Heart left ventricle (tissue), 16 donors: Measurements from ENCODE around the gene OR6B1. TPM values are rescaled to one million over a fixed set of nuclear protein-coding genes. Genes with fewer than 3 reads are reported as not detected.

ENCODE experiments used
- ATAC-seq, 4 donors: fragments of 200-7000 bp; cut with Tn5 transposase; one replicate each; pipeline ENCODE4 v1.9.1; 2020 to 2022; ENCODE audit warnings: moderate library complexity in 4 of 4, mild to moderate bottlenecking in 3 of 4, moderate number of reproducible peaks in 1 of 4
- DNase-seq, 5 donors: peaks; one replicate each; pipeline ENCODE4 v3.0.0-alpha.2; 2020
- H3K27ac ChIP-seq, 12 donors: fragments of 200-600 bp; sonication (generic) in 4 of 12; one replicate each; pipeline versions ENCODE4 v1.5.0 to v1.8.0; 2016 to 2022; ENCODE audit warnings: mild to moderate bottlenecking in 2 of 12
- H3K27me3 ChIP-seq, 9 donors: fragments of 200-600 bp; sonication (generic) in 2 of 9; one replicate each; pipeline versions ENCODE4 v1.5.1 to v1.8.0; 2016 to 2022; ENCODE audit warnings: mild to moderate bottlenecking in 3 of 9
- H3K36me3 ChIP-seq, 9 donors: fragments of 200-600 bp; sonication (generic) in 2 of 9; one replicate each; pipeline versions ENCODE4 v1.5.0 to v1.8.0; 2018 to 2022; ENCODE audit warnings: mild to moderate bottlenecking in 2 of 9
- H3K4me1 ChIP-seq, 12 donors: fragments of 200-600 bp; sonication (generic) in 4 of 12; one replicate each; pipeline versions ENCODE4 v1.5.0 to v1.8.0; 2016 to 2022; ENCODE audit warnings: mild to moderate bottlenecking in 3 of 12
- H3K4me3 ChIP-seq, 12 donors: fragments of 200-600 bp; sonication (generic) in 4 of 12; one replicate each; pipeline versions ENCODE4 v1.5.0 to v1.8.0; 2017 to 2022; ENCODE audit warnings: mild to moderate bottlenecking in 9 of 12, moderate library complexity in 4 of 12
- H3K9me3 ChIP-seq, 12 donors: fragments of 200-600 bp; sonication (generic) in 4 of 12; one replicate each; pipeline versions ENCODE4 v1.5.0 to v1.8.0; 2016 to 2022; ENCODE audit warnings: mild to moderate bottlenecking in 1 of 12
- CTCF ChIP-seq, 12 donors: fragments of 200-600 bp; sonication (generic) in 4 of 12; IDR thresholded peaks; one replicate each; pipeline versions ENCODE4 v1.5.0 to v1.8.0; 2018 to 2022; ENCODE audit warnings: antibody characterized with exemption in 12 of 12, mild to moderate bottlenecking in 5 of 12
- POLR2A ChIP-seq, 2 donors: fragments of 450-650 bp; IDR thresholded peaks; one replicate each; pipeline ENCODE4 v1.6.1; 2017; ENCODE audit warnings: antibody characterized with exemption in 2 of 2, mild to moderate bottlenecking in 2 of 2, moderate library complexity in 2 of 2
- WGBS, 4 donors: extraction: QIAGEN DNeasy Blood & Tissue Kit in 2 of 4; methylation state at CpG; one replicate each; pipeline versions ENCODE4 v1.1.5 to v1.1.7; 2013 to 2018; 5-methylcytosine and 5-hydroxymethylcytosine counted together
- intact Hi-C, 10 donors: fragments of 100-400 bp; cut with DNase I; formaldehyde crosslinking; loops; one replicate each; pipeline versions ENCODE4 v1.11.1 to v1.14.2; 2022
- long read RNA-seq, 3 donors: library from polyadenylated mRNA; unstranded; transcript quantifications; one replicate each; pipeline ENCODE4 v2.0.0, GENCODE V29; 2020 to 2021
- polyA plus RNA-seq, 2 donors: library from polyadenylated mRNA; stranded (reverse); fragments of 200-250 nt; gene quantifications; one replicate each; pipeline ENCODE4 v1.2.3, GENCODE V29; 2013
- total RNA-seq, 9 donors: library from RNA; depleted of rRNA in 2 of 9; stranded (reverse); fragments of >200 nt in 2 of 9; fragmentation: NEBNext Ultra II Directional in 3 of 9; extraction: Animal tissue kit (Norgen Biotek cat#: 25700) in 3 of 9; gene quantifications; one replicate each; pipeline versions ENCODE4 v1.1.0 to v1.2.4, GENCODE V29; 2016 to 2023
- donor health status: ischemic (EF 13 %, LVEDD 7.1; RV severe dilation, severe dysfunction).
- donor health status: healthy with polysubstance abuse.
- donor health status: DM: no; HTN: yes; CAD: no.
- donor health status: DM: no; HTN: no; CAD: no.
- donor health status: ischemic (EF 25% LVEDD 6.9; RV normal size, moderate dysfunction).
- donor health status: ischemic (EF 25% LVEDD 5.7; RV mildly dilated, moderate dysfunction).
- donor health status: healthy.
- donor health status: DM: yes; HTN: yes; CAD: no.
- donor health status: ischemic (EF 35%, LVEDD 5.7; RV mildly dilated, moderate dysfunction).
- donor health status: nonischemic (EF 11% LVEDD 7.7; RV severe dilation, severe dysfunction).
- donor health status: DM: yes; HTN: yes; CAD: no.
- donor health status: PGD.
- donor health status: ischemic (EF 29% LVEDD 5.4; RV normal size, mild dysfunction).
- donor health status: nonischemic (EF 23%, LVEDD 6.1; RV moderate dilation, normal function).

Gene OR6B1
- total RNA-seq (not detected), polyA plus RNA-seq (not detected)
- long read RNA-seq, donor 1, result 0 reads
- long read RNA-seq, donor 2, result 0 reads
- long read RNA-seq, donor 3, result 0 reads

GRCh38 chr7:144000020-144000419 lies at the start of gene OR6B1:
Gene OR6B1, plus strand, starts transcription at chr7:144000320. Its CDS starts 3,677 bp downstream, at chr7:144003997.
- H3K9me3 ChIP-seq, result no peaks in the 10 kb centered on the region
- no peak within 1 kb of the TSS for H3K27ac ChIP-seq
- ATAC-seq, result no peak
- no peak for DNase-seq
- WGBS, 4 donors, result 79 to 91% (median 90%) methylated on average over 4 of the region's 4 CpGs
- H3K4me1 ChIP-seq, result no peaks in the 10 kb centered on the region
- TF ChIP-seq CTCF (IDR thresholded peaks at IDR 0.05), result no peak
- no peak for TF ChIP-seq POLR2A (IDR thresholded peaks at IDR 0.05)
- H3K4me3 ChIP-seq, result no peak within 1 kb of the TSS
- H3K27me3 ChIP-seq, result no peaks in the 10 kb centered on the region
- intact Hi-C loops, result loop anchor here in 1 of 10 donors (10.0 kb wide), 1 partner anchor 115 kb away; no protein-coding TSS in a partner anchor
- H3K36me3 ChIP-seq, result no peaks in the 10 kb centered on the region

GRCh38 chr7:143953421-143953820 lies 46.7 kb upstream of the OR6B1 start:
- DNase-seq (no peak), ATAC-seq (no peak)
- H3K4me3 ChIP-seq, result no peak overlapping the region
- H3K4me1 ChIP-seq, result no peaks in the 10 kb centered on the region
- WGBS, 4 donors, result 72 to 86% (median 81%) methylated on average over 3 of the region's 3 CpGs
- intact Hi-C loops, result no loop called here
- H3K27ac ChIP-seq, result no peak overlapping the region
- no peak for TF ChIP-seq POLR2A (IDR thresholded peaks at IDR 0.05)
- no peak for TF ChIP-seq CTCF (IDR thresholded peaks at IDR 0.05)
- no peaks in the 10 kb centered on the region for H3K36me3 ChIP-seq
- no peaks in the 10 kb centered on the region for H3K9me3 ChIP-seq
- no peaks in the 10 kb centered on the region for H3K27me3 ChIP-seq

GRCh38 chr7:143954135-143954534 lies 46.0 kb upstream of the OR6B1 start:
- no peak for TF ChIP-seq CTCF (IDR thresholded peaks at IDR 0.05)
- no peak for TF ChIP-seq POLR2A (IDR thresholded peaks at IDR 0.05)
- no peak overlapping the region for H3K4me3 ChIP-seq
- no peaks in the 10 kb centered on the region for H3K36me3 ChIP-seq
- H3K27me3 ChIP-seq, result no peaks in the 10 kb centered on the region
- 76 to 88% (median 84%) methylated on average over 2 of the region's 2 CpGs for WGBS, 4 donors
- no peak for ATAC-seq
- no peaks in the 10 kb centered on the region for H3K4me1 ChIP-seq
- no peak overlapping the region for H3K27ac ChIP-seq
- no peaks in the 10 kb centered on the region for H3K9me3 ChIP-seq
- no peak for DNase-seq
- intact Hi-C loops, result no loop called here

- no peak for ATAC-seq
- intact Hi-C loops, result no loop called here
- H3K9me3 ChIP-seq, result no peaks in the 10 kb centered on the region
- 68 to 79% (median 75%) methylated on average over 3 of the region's 3 CpGs for WGBS, 4 donors
- no peak for DNase-seq
- no peaks in the 10 kb centered on the region for H3K27me3 ChIP-seq
- H3K4me1 ChIP-seq, result no peaks in the 10 kb centered on the region
- H3K27ac ChIP-seq, result no peak within 1 kb of the TSS
- TF ChIP-seq POLR2A (IDR thresholded peaks at IDR 0.05) (no peak), CTCF (IDR thresholded peaks at IDR 0.05) (no peak)
- no peaks in the 10 kb centered on the region for H3K36me3 ChIP-seq
- no peak within 1 kb of the TSS for H3K4me3 ChIP-seq
Measured at GRCh38 chr7:143954544-143954943, 45.6 kb upstream of the OR6B1 start, which contains the start of gene OR2F1. Gene OR2F1, plus strand, starts transcription at chr7:143954844. Its CDS starts 5,127 bp downstream, at chr7:143959971.
